KG1 (cell line): ENCODE measurements around the gene DNM3.
A peak's percentile ranks its signal among the peaks of the same experiment; 100 is the strongest.
"Not testable (repeated sequence)": the region's sequence is repeated elsewhere in the genome, so short reads cannot be mapped to it uniquely, and the experiment has no call there.

Source experiments
- DNase-seq: peaks from one replicate; lab custom pipeline; 2025; lab: John Stamatoyannopoulos, UW

DNM3 gene

DNA sequence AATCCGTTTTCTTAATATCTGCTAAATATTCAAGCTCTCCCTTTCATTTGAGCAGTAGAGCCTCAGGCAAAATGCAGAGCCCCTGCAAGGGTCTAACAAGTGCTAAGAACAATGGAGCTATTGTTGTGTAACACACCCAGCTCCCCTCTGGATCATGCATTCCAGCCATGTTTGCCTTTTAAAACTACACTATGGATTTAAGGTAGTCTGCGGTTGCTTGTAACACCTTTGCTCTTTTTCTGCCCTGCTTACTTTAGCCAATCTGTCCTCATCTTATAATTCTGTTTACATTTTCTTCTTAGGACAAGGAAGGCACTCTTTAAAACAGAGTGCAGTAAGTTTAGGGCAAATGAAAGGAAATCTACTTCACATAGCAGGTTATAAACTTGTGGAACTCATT lies 519.2 kb downstream of the DNM3 start:
- DNase-seq, result no peak

DNA sequence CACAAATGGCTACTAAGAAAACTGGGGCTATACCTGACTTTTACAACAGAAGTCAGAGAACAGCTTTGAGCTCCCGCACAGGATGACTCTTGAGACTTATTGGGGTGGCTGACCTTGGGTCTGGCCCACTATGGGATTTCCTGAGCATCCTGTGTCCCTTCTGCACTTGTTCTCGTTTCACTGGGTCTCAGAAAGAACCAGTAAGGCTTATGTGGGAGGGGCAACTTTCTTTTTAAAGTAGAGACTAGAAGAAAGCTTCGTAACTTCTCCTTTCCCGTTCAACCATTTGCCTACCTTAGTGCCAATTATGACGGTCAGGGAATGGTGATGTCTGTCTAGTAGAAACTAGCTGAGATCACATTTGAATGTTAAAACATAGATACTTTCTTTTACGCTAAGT lies 519.7 kb downstream of the DNM3 start:
- DNase-seq, result no peak

DNA sequence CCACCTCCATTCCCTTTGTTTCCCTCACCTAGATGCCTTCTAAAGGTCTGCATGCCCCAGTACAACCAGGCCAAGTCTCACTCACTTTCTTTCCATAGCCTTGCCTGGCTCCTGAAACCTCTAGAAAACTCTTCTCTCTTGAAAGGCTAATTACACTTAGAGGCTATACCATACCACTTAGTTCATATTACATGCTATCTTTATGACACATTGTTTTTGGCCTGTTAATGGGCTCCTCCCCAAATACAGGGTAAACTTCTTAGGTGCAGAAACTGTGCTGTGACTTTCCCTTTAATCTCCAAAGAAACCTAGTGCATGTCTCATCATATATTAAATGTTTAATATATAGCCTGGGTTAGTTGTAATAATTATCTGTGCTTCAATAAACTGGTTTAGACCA lies 522.6 kb downstream of the DNM3 start:
- DNase-seq, result no peak

DNA sequence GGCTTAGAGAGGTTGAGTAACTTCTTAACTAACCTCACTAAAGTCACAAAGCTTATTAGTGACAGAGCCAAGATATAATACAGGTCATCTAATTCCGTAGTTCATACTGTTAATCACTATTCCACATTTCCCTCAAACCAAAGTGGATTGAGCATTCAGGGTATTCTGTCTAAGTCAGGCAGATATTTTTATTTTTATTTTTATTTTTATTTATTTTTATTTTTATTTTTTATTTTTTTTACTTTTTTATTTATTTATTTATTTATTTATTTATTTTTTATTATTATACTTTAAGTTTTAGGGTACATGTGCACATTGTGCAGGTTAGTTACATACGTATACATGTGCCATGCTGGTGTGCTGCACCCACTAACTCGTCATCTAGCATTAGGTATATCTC lies 530.3 kb downstream of the DNM3 start:
- not testable (repeated sequence) for DNase-seq

DNA sequence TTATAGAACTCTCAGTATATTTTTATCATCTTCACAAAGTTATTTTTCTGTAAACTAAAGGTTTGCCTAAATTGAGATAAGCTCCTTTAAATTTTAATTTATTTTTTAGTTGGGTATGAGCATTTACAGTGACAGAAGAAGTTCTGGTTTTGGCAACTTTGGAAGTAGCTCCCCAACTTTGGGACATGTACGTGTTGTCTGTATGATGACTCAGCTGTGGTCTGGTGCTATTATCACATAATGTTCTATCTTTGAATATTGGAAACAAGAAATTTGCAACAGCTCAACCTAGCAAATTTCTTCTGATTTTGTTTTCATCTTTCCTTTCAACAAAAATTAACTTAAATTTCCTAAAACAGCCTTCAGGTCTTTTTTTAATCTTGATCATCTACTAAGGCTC lies 532.6 kb downstream of the DNM3 start:
- DNase-seq, result no peak

GRCh38 chr1:172375211-172375631 lies 533.9 kb downstream of the DNM3 start:
- no peak for DNase-seq

DNA sequence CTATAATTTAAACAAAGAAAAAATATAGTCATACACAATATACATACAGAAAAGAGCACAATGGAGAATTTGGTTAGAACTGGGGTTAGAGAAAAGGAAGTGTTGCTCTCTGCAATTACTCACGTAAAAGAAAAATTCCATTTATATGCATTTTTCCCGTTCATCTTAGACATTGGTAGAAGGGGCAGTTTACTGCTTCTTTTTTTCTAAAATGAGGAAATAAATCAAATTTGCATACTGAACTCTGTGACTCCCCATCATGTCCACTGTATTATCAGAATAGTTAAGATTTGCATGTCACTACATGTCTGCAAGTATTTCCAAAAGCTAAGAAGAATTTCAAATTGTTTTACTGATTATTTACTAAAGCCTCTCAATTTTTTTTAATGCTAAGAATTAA lies 535.1 kb downstream of the DNM3 start:
- no peak for DNase-seq

- no peak for DNase-seq
Observed at GRCh38 chr1:172377565-172377964, 536.3 kb downstream of the DNM3 start.

DNA sequence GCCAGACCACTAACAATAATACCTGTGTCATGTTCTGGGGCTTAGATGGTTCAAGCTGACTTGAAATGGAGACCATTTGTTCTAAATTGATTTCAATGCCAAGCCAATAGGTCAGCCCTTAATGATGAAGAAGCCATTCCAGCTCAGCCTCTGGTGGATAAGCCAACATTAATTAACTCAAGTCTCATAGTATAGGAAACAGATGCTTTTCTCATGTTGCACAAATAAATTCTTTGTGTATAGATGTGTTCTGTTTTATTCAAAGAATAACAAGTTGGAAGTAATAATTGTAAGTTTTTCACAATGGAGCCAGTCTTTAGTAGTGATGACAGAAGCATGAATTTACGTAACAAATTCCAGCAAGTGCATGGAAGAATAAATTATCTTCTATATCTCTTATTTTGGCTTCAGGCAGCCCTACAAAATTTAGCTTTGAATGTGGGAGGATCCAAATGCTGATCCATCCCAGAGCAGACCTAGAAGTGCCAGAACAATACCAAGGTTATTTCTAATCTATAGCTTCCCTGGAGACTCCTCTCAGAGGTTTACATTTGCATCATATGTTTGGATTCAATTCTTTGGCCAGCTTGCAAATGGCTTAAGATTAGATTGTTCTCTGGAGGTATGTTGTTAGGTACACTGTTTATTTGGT lies 536.9 kb downstream of the DNM3 start:
- DNase-seq, result no peak

DNA sequence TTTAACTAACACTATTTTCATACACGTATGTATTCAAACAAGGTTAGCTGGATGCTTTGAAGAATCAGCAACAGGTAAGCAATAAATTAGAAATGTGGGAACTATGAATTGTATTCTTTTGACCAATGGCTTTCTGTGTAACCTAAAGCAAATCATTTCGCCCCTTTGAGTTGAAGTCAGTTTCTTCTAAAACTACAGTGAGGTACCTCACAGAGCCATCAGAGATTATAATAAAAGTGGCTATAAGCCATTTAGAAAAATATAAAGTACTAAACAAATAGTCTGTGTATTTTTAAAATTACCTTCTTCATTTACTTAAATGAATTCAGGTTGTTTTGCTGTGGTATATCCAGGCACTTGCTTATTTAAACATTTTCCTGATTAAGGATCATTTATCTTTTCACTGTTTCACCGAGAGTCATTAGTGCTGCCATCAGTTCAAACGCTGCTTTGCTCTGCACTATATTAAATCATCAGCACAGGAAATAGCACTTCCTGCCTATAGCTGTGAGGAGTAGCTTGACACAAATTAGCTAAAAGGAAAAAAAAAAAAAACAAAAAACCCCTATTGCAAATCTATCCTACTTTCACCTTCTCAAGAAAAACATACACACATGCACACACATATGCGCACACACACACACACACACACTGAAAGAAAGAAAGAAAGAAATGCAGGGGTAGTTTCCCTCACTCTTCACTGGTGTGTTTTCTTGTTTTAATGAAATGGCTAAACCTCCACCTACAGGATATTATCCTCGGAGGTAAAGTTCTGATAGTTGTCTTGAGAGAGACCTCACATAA lies 539.3 kb downstream of the DNM3 start:
- DNase-seq, result peak; percentile 38

DNA sequence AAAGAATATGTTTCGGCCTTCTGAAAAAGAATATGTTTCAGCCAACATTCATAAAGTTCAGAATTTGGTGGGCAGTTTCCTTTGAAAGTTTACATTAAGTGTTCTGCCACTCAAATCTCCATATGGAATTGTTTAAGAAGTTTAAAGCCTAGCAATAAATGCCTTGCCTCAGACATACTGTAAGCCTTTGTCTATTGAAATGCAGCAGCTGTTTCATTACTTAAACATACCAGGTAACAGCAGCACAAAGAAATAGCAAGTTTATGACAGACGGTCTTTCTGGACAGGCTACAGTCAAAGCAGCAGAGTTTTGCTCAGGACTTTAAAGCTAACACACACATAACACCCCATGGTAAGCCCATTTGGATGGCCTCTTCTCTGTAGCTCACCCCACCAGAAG lies 540.6 kb downstream of the DNM3 start:
- no peak for DNase-seq

- no peak for DNase-seq
Observed at GRCh38 chr1:172382406-172382805, 541.1 kb downstream of the DNM3 start.

DNA sequence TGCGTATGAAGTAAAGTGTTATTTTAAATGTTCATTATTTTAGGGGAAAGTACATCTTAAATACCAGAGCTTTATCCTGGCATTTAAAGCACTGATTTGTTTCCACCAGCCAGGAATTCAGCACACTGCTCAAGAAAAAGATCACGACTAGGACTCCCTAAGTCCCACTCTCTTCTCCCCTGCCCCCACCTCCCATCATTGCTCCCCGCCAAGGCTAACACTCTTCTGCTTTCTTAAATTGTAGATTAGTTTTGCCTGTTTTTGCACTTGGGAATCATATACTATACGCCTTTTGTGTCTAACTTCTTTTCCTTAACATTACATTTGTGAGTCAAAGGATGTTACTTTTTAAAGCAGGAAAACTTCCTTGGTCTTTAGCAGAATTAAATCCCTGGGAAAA lies 541.7 kb downstream of the DNM3 start:
- DNase-seq, result no peak

- DNase-seq, result no peak
Observed at GRCh38 chr1:172383536-172383935, 542.2 kb downstream of the DNM3 start.

DNA sequence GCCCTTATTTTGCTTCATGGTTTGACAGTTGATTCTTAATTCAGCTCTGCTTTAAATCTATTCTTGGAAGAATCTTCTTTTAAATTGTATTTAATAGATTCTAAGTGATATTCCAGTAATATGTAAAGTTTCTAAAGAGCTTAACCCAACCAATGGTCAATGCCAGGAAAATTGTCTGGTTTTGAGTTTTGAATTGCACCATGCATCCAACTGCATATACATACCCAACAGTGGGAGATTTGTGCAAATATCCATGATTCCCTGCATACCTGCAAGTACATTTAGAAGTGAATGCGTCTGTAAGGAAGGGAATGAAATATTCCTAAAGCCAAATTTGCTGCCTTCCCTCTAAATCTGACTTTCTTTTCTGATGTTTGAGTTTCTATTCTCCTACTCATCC lies 543.4 kb downstream of the DNM3 start:
- no peak for DNase-seq

DNA sequence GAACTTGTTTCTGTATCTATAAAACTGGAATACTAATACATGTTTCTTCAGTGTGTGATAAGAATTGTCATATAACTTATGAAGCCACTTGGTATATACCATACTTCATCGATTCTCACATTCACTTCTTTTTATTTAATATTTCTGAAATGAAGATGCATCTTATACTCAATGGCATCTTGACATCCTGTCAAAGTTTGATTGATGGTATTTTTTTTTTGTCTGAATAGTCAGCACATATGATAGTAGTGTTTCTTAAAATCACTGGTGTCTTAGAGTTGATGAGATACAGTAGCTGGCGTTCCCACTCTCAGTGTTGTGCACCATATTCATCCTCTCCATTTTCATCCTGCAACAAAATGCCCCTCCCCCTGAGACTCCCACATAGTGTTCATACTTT lies 544.7 kb downstream of the DNM3 start:
- no peak for DNase-seq

GRCh38 chr1:172388490-172388889 lies 547.2 kb downstream of the DNM3 start:
- no peak for DNase-seq

- no peak for DNase-seq
Observed at GRCh38 chr1:172390301-172390682, 549.0 kb downstream of the DNM3 start.

GRCh38 chr1:172390683-172391551 lies 549.6 kb downstream of the DNM3 start:
- DNase-seq, result no peak

GRCh38 chr1:172391976-172392375 lies 550.7 kb downstream of the DNM3 start:
- no peak for DNase-seq

DNA sequence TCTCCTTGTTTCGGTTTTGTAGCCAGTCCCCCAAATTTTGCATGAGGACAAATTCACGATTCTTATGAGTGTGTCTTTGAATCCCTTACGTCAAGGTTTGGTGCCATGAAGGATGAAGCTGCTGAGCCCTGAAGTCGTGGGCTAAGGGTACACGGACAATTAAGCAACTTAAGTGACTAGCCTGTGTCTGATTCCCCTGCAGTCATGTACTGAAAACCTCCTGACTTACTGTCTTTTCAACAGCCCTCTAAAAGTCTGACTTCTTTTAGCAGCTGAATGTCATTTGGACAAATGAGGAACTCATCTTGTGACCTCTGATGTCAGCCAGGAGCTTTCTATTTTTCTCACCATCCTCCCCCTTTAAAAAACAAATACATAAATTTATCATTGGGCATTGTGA lies 552.1 kb downstream of the DNM3 start:
- no peak for DNase-seq

DNA sequence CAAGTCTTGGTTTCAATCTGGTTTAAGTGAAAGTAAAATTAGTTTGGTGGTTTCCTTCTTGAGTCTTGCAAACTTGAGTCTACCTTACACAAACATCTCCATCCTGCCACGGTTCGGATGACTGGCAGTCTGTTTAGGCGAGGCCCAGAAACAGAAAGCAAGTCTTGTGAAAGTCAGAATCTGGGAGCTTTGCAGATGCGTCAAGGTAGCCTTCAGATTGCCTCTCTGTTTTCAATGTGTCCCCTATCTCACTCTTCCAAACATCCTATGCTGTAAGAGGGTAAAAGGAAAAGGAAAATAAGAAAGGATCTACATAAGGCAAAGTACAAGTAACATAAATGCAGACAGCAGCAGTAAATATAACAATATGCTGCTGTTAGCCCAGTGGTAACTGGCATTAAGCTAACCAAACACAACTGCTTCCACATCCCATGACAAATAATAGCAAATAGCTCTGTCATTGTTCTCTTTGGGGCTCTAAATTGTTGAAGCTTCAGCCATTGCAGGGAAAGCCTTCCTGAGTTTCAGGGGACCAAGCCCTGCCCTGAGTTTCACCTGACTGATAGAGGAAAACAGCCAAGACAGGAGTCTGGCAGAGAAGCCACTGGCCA lies 552.9 kb downstream of the DNM3 start:
- DNase-seq, result no peak
